ENCODE data around the gene PDGFC. TPM values are rescaled to one million over a fixed set of nuclear protein-coding genes. Genes with fewer than 3 reads are reported as not detected.

PDGFC gene
- total RNA-seq, 1 experiment from 2014 or later, result 14.5 TPM

GRCh38 chr4:156875055-156875454, 96.5 kb downstream of the PDGFC start:
- in situ Hi-C loops (cut with HindIII; ENCODE audit: low pct_unique_long_range_greater_than_20kb, low sequenced_read_pairs) (no loop called here), intact Hi-C loops (cut with micrococcal nuclease; ENCODE audit: unreplicated experiment) (no loop called here)
- no TSS peak for BruUV-seq (replicated peaks)
- DNase-seq (ENCODE audit: low read depth, low spot score) (no peak), ATAC-seq (no peak)
- TF ChIP-seq REST (IDR thresholded peaks at IDR 0.05; ENCODE audit: insufficient read depth in 1 of 2, low read depth in 2 of 2, low read length in 1 of 2) (no peak), SIN3A (IDR thresholded peaks at IDR 0.05; ENCODE audit: borderline replicate concordance, insufficient read depth, low read depth, low read length) (no peak), CTCF (IDR thresholded peaks at IDR 0.05) (no peak), TCF7L2 (IDR thresholded peaks at IDR 0.05; ENCODE audit: low read depth, low read length) (no peak), POLR2AphosphoS5 (IDR thresholded peaks at IDR 0.05; ENCODE audit: low read depth, low read length) (no peak)
- no peaks in the 10 kb centered on the region for H3K9me3 ChIP-seq (ENCODE audit: control insufficient read depth, insufficient read depth, low read depth, low read length)
- ChIA-PET CTCF (no interaction called here), POLR2A (no interaction called here)
- no peaks in the 10 kb centered on the region for H3K36me3 ChIP-seq (ENCODE audit: control insufficient read depth, insufficient read depth, low read length)
- no peaks in the 10 kb centered on the region; the same call in 1 of the 2 replicates for H3K4me1 ChIP-seq (ENCODE audit: control insufficient read depth, insufficient read depth, low read length)
- no peak overlapping the region for H3K27ac ChIP-seq (ENCODE audit: low read length)
- no peaks in the 10 kb centered on the region for H3K27me3 ChIP-seq (ENCODE audit: control insufficient read depth, insufficient read depth, low read length)
- H3K4me3 ChIP-seq (ENCODE audit: low read depth in 2 of 2, low read length in 2 of 2), result no peak overlapping the region

- no peak for TF ChIP-seq SIN3A (IDR thresholded peaks at IDR 0.05; ENCODE audit: borderline replicate concordance, insufficient read depth, low read depth, low read length)
- no peak for TF ChIP-seq REST (IDR thresholded peaks at IDR 0.05; ENCODE audit: insufficient read depth in 1 of 2, low read depth in 2 of 2, low read length in 1 of 2)
- no peak for TF ChIP-seq CTCF (IDR thresholded peaks at IDR 0.05)
- TF ChIP-seq POLR2AphosphoS5 (IDR thresholded peaks at IDR 0.05; ENCODE audit: low read depth, low read length), result no peak
- TF ChIP-seq TCF7L2 (IDR thresholded peaks at IDR 0.05; ENCODE audit: low read depth, low read length), result no peak
- ChIA-PET CTCF (no interaction called here), POLR2A (no interaction called here)
- ATAC-seq, result no peak
- intact Hi-C loops (cut with micrococcal nuclease; ENCODE audit: unreplicated experiment) (no loop called here), in situ Hi-C loops (cut with HindIII; ENCODE audit: low pct_unique_long_range_greater_than_20kb, low sequenced_read_pairs) (no loop called here)
- Histone ChIP-seq H3K27ac (ENCODE audit: low read length) (no peak overlapping the region), H3K36me3 (ENCODE audit: control insufficient read depth, insufficient read depth, low read length) (no peaks in the 10 kb centered on the region), H3K9me3 (ENCODE audit: control insufficient read depth, insufficient read depth, low read depth, low read length) (no peaks in the 10 kb centered on the region), H3K4me3 (ENCODE audit: low read depth in 2 of 2, low read length in 2 of 2) (no peak overlapping the region), H3K4me1 (ENCODE audit: control insufficient read depth, insufficient read depth, low read length) (no peaks in the 10 kb centered on the region; the same call in 1 of the 2 replicates), H3K27me3 (ENCODE audit: control insufficient read depth, insufficient read depth, low read length) (no peaks in the 10 kb centered on the region)
- no peak for DNase-seq (ENCODE audit: low read depth, low spot score)
- BruUV-seq (replicated peaks), result no TSS peak
These were observed 97.8 kb downstream of the PDGFC start for GRCh38 chr4:156873799-156874198.

Data from Panc1 (cell line).